ENCODE data around the gene PEX10. TPM values are rescaled to one million over a fixed set of nuclear protein-coding genes. Genes with fewer than 3 reads are reported as not detected.

PEX10 gene
- total RNA-seq, 2 experiments from 2014 or later, result 17.1 to 19.0 TPM

- ATAC-seq (no peak), DNase-seq (no peak)
- H3K4me1 Mint-ChIP-seq (ENCODE audit: low read depth), result no peaks in the 10 kb centered on the region
- TF ChIP-seq, protein P1, sequence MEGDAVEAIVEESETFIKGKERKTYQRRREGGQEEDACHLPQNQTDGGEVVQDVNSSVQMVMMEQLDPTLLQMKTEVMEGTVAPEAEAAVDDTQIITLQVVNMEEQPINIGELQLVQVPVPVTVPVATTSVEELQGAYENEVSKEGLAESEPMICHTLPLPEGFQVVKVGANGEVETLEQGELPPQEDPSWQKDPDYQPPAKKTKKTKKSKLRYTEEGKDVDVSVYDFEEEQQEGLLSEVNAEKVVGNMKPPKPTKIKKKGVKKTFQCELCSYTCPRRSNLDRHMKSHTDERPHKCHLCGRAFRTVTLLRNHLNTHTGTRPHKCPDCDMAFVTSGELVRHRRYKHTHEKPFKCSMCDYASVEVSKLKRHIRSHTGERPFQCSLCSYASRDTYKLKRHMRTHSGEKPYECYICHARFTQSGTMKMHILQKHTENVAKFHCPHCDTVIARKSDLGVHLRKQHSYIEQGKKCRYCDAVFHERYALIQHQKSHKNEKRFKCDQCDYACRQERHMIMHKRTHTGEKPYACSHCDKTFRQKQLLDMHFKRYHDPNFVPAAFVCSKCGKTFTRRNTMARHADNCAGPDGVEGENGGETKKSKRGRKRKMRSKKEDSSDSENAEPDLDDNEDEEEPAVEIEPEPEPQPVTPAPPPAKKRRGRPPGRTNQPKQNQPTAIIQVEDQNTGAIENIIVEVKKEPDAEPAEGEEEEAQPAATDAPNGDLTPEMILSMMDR (IDR thresholded peaks at IDR 0.05), result no peak
- no peaks in the 10 kb centered on the region for H3K9me3 Mint-ChIP-seq
- H3K27ac Mint-ChIP-seq, result no peak overlapping the region
- CTCF ChIA-PET, result interaction anchor here (1.0 to 10.8 kb wide), 4 partner anchors 9 to 185 kb away, joined by 3 to 239 read pairs (median 14); partner anchors contain the start of genes FAAP20, MORN1 and RER1
- intact Hi-C loops (cut with micrococcal nuclease), result loop anchor here (5.0 kb wide), 1 partner anchor 183 kb away; no protein-coding TSS in a partner anchor
- H3K4me3 Mint-ChIP-seq, result no peak overlapping the region
- H3K27me3 Mint-ChIP-seq, result no peaks in the 10 kb centered on the region
- POLR2A ChIA-PET, result interaction anchor here (0.7 kb wide), 1 partner anchor 185 kb away, joined by 3 read pairs; the partner anchor contains the start of gene FAAP20
- no peaks in the 10 kb centered on the region for H3K36me3 Mint-ChIP-seq (ENCODE audit: low read depth)
Observed at GRCh38 chr1:2379733-2380404, 32.5 kb downstream of the PEX10 start.

DNA sequence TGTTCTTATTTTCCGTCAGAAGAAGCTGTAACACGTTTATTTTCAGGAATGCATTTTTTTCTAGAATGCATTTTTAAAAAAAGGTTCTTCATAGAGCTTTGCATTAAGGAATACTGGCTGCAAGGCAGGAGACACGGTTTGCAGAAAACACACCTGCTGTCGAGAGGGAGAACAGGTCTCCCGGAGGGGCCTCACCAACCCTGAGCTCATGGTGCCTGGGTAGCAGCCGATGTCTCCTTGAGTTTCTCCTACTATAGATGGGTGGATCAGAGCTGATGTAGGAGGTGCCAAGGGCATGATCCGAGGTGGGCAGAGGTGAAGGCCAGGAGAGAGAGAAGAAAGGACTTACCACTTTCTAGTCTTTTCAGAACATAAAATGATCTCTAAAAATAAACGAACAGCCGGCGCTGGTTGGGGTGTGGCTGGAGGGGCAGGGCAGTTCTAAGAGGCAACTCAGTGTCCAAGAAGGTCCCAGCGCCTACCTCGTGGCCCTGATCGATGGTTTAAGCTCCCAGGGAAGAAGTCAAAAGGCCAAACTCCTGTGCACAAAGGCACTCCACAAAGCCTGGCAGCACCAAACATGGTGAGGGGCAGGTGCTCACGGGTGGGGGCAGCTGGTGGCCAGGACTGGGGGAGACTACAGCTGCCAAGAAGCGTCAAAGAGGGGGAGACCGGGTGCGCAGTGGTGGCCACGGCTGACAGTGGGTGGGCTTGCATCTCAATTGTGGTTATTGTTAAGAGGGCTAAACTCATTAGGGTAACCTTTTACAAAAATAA is 33.2 kb downstream of the PEX10 start:
- Mint-ChIP-seq H3K36me3 (ENCODE audit: low read depth) (no peaks in the 10 kb centered on the region), H3K27ac (no peak overlapping the region), H3K4me1 (ENCODE audit: low read depth) (no peaks in the 10 kb centered on the region), H3K27me3 (no peaks in the 10 kb centered on the region), H3K9me3 (no peaks in the 10 kb centered on the region), H3K4me3 (no peak overlapping the region)
- CTCF ChIA-PET, result interaction anchor here (0.7 to 10.8 kb wide), 3 partner anchors 9 to 204 kb away, joined by 3 to 239 read pairs (median 3); partner anchors contain the start of gene FAAP20
- ATAC-seq (no peak), DNase-seq (no peak)
- TF ChIP-seq, protein P1 (IDR thresholded peaks at IDR 0.05), result no peak
- POLR2A ChIA-PET, result interaction anchor here (0.6 kb wide), 1 partner anchor 176 kb away, joined by 4 read pairs; no protein-coding TSS in a partner anchor
- intact Hi-C loops (cut with micrococcal nuclease), result no loop called here

DNA sequence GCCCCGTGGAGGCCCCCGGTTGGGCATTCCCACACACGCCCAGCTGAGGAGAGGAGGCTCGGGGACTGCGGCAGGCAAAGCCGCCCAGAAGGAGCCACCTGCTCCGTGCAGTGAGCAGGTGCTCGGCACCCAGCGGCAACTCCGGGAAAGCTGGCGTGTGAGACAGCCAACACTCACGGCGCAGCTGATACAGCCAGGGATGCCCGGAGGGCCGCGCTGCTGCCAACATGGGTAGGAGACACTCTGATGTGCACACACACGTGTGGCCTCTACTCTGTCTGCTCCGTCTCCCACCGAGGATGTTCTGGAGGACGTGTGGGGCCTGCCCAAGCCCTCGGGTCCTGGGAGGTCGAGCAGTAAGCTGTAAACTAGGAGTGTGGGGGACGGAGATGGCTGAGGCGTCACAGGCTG is 33.9 kb downstream of the PEX10 start:
- H3K9me3 Mint-ChIP-seq, result no peaks in the 10 kb centered on the region
- POLR2A ChIA-PET, result no interaction called here
- DNase-seq (no peak), ATAC-seq (no peak)
- H3K36me3 Mint-ChIP-seq (ENCODE audit: low read depth), result no peaks in the 10 kb centered on the region
- no peaks in the 10 kb centered on the region for H3K27me3 Mint-ChIP-seq
- intact Hi-C loops (cut with micrococcal nuclease), result no loop called here
- CTCF ChIA-PET, result interaction anchor here (10.8 kb wide), 1 partner anchor 184 kb away, joined by 239 read pairs; the partner anchor contains the start of gene FAAP20
- TF ChIP-seq, protein P1 (IDR thresholded peaks at IDR 0.05), result no peak
- H3K4me3 Mint-ChIP-seq, result no peak overlapping the region
- H3K4me1 Mint-ChIP-seq (ENCODE audit: low read depth), result no peaks in the 10 kb centered on the region
- H3K27ac Mint-ChIP-seq, result no peak overlapping the region

- Mint-ChIP-seq H3K27me3 (no peaks in the 10 kb centered on the region), H3K4me1 (ENCODE audit: low read depth) (no peaks in the 10 kb centered on the region), H3K27ac (no peak overlapping the region), H3K4me3 (no peak overlapping the region), H3K9me3 (no peaks in the 10 kb centered on the region), H3K36me3 (ENCODE audit: low read depth) (no peaks in the 10 kb centered on the region)
- no peak for ATAC-seq
- POLR2A ChIA-PET, result interaction anchor here (0.8 kb wide), 1 partner anchor 183 kb away, joined by 3 read pairs; no protein-coding TSS in a partner anchor
- no peak for DNase-seq
- TF ChIP-seq, protein P1 (IDR thresholded peaks at IDR 0.05), result no peak
- CTCF ChIA-PET, result interaction anchor here (10.8 kb wide), 1 partner anchor 183 kb away, joined by 239 read pairs; the partner anchor contains the start of gene FAAP20
- intact Hi-C loops (cut with micrococcal nuclease), result no loop called here
Observed at GRCh38 chr1:2377751-2378440, 34.5 kb downstream of the PEX10 start.
